H1 (cell line): ENCODE measurements around the gene MANSC1. TPM values are rescaled to one million over a fixed set of nuclear protein-coding genes. Genes with fewer than 3 reads are reported as not detected.

Experiments used
- KDM5A ChIP-seq: fragments of 200-600 bp; IDR thresholded peaks from 2 replicates; pipeline ENCODE4 v1.7.1; 2012; ENCODE audit warnings: mild to moderate bottlenecking, low read length, inconsistent platforms, mixed read lengths
- polyA plus RNA-seq, 7 experiments: library from polyadenylated mRNA; depleted of rRNA in 3 of 7; stranded (reverse) in 5 of 7; unstranded in 2 of 7; fragments of >200 nt in 5 of 7; fragments of 200-250 nt in 2 of 7; gene quantifications; 1 replicate in 5 of 7; 2 replicates in 1 of 7; 4 replicates in 1 of 7; pipeline versions ENCODE4 v1.2.1 to v1.2.3, GENCODE V29; 2011 to 2013; ENCODE audit warnings: missing spikeins in 2 of 7, mixed read lengths in 2 of 7
- total RNA-seq: library from RNA; stranded (reverse); fragmentation: NEBNext Ultra II Directional; extraction: Animal tissue kit (Norgen Biotek cat#: 25700); gene quantifications from 2 replicates; pipeline ENCODE4 v1.2.1, GENCODE V29; 2021

Gene MANSC1
- total and polyA plus RNA-seq, 2 of the 8 experiments (the other 6 are each of a cell fraction or from before 2014, with no cell fraction given), result 2.0 to 8.9 TPM

GRCh38 chr12:12381982-12382381 lies 31.9 kb upstream of the MANSC1 start (continued):
- no peak for TF ChIP-seq KDM5A
